ENCODE data around the gene ACO2.

DNA sequence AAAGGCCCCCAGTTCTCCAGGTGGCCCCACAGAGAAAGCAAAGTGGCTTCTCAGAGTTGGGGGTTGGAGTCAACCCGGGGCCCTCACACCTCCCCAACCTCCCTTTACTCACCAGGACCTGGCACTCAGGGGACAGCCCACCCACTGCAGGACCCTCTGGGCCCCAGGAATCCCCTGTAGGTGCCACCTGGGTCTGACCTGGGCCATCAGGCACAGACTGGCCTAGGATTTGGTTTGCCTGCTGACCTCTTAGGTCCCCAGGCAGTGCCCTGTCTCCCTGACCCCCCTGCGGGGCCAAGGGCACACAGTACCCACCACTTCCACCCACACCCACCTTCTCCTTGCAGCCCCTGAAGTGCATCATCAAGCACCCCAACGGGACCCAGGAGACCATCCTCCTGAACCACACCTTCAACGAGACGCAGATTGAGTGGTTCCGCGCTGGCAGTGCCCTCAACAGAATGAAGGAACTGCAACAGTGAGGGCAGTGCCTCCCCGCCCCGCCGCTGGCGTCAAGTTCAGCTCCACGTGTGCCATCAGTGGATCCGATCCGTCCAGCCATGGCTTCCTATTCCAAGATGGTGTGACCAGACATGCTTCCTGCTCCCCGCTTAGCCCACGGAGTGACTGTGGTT is 59.3 kb downstream of the ACO2 start:
- TF ChIP-seq CTCF (IDR thresholded peaks at IDR 0.05; ENCODE audit: insufficient read depth, low read depth, low read length) (no peak), EZH2 (IDR thresholded peaks at IDR 0.05; ENCODE audit: insufficient read depth, low read length) (no peak)

Data from astrocyte (in vitro differentiated cells and primary cell).